DND-41 (cell line): ENCODE data around the gene ZKSCAN5.

Experiments used
- ATAC-seq: fragments of 200-7000 bp; cut with Tn5 transposase; 3 replicates; pipeline ENCODE4 v1.9.1; 2021; ENCODE audit warnings: low read depth; ENCODE audit not compliant: insufficient read depth
- DNase-seq: peaks from one replicate; pipeline ENCODE4 v3.0.0-alpha.2; 2020
- H2AFZ ChIP-seq: 2 replicates; pipeline ENCODE4 v1.6.0; 2012; ENCODE audit warnings: low read depth, low read length
- H3K27ac ChIP-seq: 2 replicates; pipeline ENCODE4 v1.5.1; 2012; ENCODE audit warnings: low read length, inconsistent platforms
- H3K27me3 ChIP-seq: fragments of 200-600 bp; sonication (generic); 2 replicates; pipeline ENCODE4 v1.6.0; 2012; ENCODE audit warnings: low read length, mild to moderate bottlenecking, inconsistent platforms; ENCODE audit not compliant: insufficient read depth, poor library complexity
- H3K36me3 ChIP-seq: 2 replicates; pipeline ENCODE4 v1.5.1; 2012; ENCODE audit warnings: low read length, inconsistent platforms; ENCODE audit not compliant: insufficient read depth
- H3K4me1 ChIP-seq: 2 replicates; pipeline ENCODE4 v1.5.1; 2012; ENCODE audit warnings: mild to moderate bottlenecking, low read length; ENCODE audit not compliant: insufficient read depth
- H3K4me2 ChIP-seq: 2 replicates; pipeline ENCODE4 v1.6.0; 2012; ENCODE audit warnings: mild to moderate bottlenecking, moderate library complexity, low read length, inconsistent platforms; ENCODE audit not compliant: insufficient read depth
- H3K4me3 ChIP-seq, 2 experiments: fragments of 200-600 bp in 1 of 2; shearing (Covaris generic) in 1 of 2; 2 replicates each; pipeline ENCODE4 v1.5.1; 2012 to 2016; ENCODE audit warnings: inconsistent platforms in 2 of 2, low read length in 2 of 2, mild to moderate bottlenecking in 2 of 2, low read depth in 1 of 2, moderate library complexity in 1 of 2
- H3K79me2 ChIP-seq: 2 replicates; pipeline ENCODE4 v1.6.0; 2012; ENCODE audit warnings: low read length, inconsistent platforms; ENCODE audit not compliant: insufficient read depth
- H3K9ac ChIP-seq: 2 replicates; pipeline ENCODE4 v1.6.0; 2012; ENCODE audit warnings: low read depth, mild to moderate bottlenecking, inconsistent platforms, low read length, moderate library complexity
- H3K9me3 ChIP-seq: 2 replicates; pipeline ENCODE4 v1.5.1; 2012; ENCODE audit warnings: low read length, moderate library complexity, mild to moderate bottlenecking, inconsistent platforms; ENCODE audit not compliant: insufficient read depth, severe bottlenecking
- H4K20me1 ChIP-seq: 2 replicates; pipeline ENCODE4 v1.6.0; 2012; ENCODE audit warnings: low read length; ENCODE audit not compliant: insufficient read depth
- EZH2 ChIP-seq: IDR thresholded peaks from 3 replicates; pipeline ENCODE4 v1.6.1; 2012; ENCODE audit warnings: borderline replicate concordance, low read depth, mild to moderate bottlenecking, moderate library complexity, low read length, inconsistent platforms; ENCODE audit not compliant: severe bottlenecking
- TF ChIP-seq, protein P1 (sequence below): IDR thresholded peaks from 2 replicates; pipeline ENCODE4 v1.5.1; 2012; ENCODE audit warnings: borderline replicate concordance, low read length, moderate library complexity, mild to moderate bottlenecking; ENCODE audit not compliant: poor library complexity, severe bottlenecking; ENCODE audit errors: extremely low read depth

The ZKSCAN5 gene

DNA sequence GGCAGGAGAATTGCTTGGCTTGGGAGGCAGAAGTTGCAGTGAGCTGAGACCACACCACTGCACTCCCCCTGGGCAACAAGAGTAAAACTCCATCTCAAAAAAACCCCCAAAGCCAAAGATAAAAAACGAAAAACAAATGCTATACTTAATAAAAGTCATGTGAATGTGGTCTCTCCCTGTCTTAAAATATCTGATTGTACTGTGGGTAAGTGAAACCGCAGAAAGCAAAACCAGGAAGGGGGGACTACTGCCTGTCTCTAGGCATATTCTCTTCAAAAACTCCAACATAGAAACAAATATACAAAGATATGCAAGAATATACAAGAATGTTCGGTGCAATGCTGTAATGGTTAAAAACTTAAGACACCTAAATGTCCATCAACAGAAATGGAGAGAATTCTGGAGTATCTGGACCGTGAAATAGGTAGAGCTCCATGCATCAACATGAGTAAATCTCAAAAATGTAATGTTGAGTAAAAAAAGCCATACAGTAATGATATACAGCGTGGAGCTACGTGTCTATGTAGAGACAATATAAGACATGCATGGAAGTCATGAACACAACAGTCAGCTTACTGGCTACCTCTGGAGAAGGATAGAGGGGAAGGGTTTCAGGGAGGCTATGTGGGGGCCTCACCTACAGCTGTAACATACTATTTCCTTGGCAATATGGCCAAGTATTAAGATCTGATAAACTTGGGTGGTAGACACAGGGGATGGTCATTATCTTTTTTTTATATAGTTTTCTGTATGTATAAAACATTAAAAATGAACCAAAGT, 6.5 kb upstream of the ZKSCAN5 start:
- DNase-seq (no peak), ATAC-seq (peak; percentile 56)
- H3K4me3 ChIP-seq: peak overlapping the region; percentile 91 to 96; a peak in 3 of 4 replicates
- peaks cover 34% of the 10 kb centered on the region for H3K4me1 ChIP-seq
- H3K9me3 ChIP-seq: no peaks in the 10 kb centered on the region
- no peak overlapping the region for H2AFZ ChIP-seq
- H3K79me2 ChIP-seq: peaks cover 83% of the 10 kb centered on the region
- TF ChIP-seq, protein P1, sequence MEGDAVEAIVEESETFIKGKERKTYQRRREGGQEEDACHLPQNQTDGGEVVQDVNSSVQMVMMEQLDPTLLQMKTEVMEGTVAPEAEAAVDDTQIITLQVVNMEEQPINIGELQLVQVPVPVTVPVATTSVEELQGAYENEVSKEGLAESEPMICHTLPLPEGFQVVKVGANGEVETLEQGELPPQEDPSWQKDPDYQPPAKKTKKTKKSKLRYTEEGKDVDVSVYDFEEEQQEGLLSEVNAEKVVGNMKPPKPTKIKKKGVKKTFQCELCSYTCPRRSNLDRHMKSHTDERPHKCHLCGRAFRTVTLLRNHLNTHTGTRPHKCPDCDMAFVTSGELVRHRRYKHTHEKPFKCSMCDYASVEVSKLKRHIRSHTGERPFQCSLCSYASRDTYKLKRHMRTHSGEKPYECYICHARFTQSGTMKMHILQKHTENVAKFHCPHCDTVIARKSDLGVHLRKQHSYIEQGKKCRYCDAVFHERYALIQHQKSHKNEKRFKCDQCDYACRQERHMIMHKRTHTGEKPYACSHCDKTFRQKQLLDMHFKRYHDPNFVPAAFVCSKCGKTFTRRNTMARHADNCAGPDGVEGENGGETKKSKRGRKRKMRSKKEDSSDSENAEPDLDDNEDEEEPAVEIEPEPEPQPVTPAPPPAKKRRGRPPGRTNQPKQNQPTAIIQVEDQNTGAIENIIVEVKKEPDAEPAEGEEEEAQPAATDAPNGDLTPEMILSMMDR: no peak
- no peak for TF ChIP-seq EZH2
- peaks cover 55% of the 10 kb centered on the region for H3K36me3 ChIP-seq
- peak overlapping the region; percentile 90 for H3K4me2 ChIP-seq
- peak overlapping the region; percentile 79 for H3K9ac ChIP-seq
- H3K27me3 ChIP-seq: no peaks in the 10 kb centered on the region
- peak overlapping the region; percentile 52 for H3K27ac ChIP-seq
- peaks cover 37% of the 10 kb centered on the region for H4K20me1 ChIP-seq

DNA sequence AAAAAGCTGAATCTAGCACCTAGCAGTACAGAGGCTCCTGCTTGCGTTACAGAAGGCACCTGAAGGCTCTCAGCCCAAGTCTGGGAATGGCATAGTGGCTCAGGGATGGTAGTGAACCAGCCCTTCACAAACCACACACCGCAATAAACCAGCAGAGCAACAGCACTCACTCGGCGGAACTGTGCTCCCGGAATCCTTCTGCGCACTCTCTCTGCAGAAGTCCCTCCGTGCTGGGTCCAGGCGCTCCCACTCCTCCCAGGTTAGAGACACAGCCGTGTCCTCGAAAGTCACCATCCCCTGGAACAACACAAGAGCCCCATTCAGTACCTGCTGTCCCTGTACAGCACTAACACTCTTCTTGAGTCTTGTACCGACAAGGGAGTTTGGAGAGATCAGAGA, 5.9 kb upstream of the ZKSCAN5 start:
- Histone ChIP-seq H3K4me2 (peak overlapping the region; percentile 90), H3K4me1 (peaks cover 34% of the 10 kb centered on the region), H3K27me3 (no peaks in the 10 kb centered on the region), H3K4me3 (peak overlapping the region; percentile 91 to 96; a peak in 3 of 4 replicates), H4K20me1 (peaks cover 35% of the 10 kb centered on the region), H2AFZ (no peak overlapping the region), H3K27ac (peak overlapping the region; percentile 28), H3K79me2 (peaks cover 79% of the 10 kb centered on the region), H3K9me3 (no peaks in the 10 kb centered on the region), H3K9ac (peak overlapping the region; percentile 79), H3K36me3 (peaks cover 49% of the 10 kb centered on the region)
- ATAC-seq (peak; percentile 38), DNase-seq (peak; percentile 38)
- no peak for TF ChIP-seq EZH2
- TF ChIP-seq, protein P1: no peak

DNA sequence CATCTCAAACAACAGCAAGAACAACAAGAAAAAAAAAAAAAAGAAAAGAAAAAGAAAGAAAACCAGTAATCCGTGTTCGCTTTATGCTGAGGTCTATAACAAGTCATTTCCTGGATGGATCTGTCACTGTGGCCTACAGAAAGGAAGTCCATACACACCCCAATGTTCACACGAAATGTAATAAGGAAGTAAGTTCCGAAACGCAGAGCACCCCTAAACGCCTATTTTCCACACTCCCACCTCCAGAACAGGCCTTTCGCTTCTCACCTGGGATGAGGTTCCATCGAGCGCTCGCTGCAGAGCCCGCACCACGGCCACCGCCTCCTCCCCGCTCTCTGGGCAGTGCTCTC, 5.1 kb upstream of the ZKSCAN5 start:
- Histone ChIP-seq H4K20me1 (peaks cover 30% of the 10 kb centered on the region), H3K36me3 (peaks cover 41% of the 10 kb centered on the region), H3K27me3 (no peaks in the 10 kb centered on the region), H3K4me2 (peak overlapping the region; percentile 90), H3K9me3 (no peaks in the 10 kb centered on the region), H3K4me3 (peak overlapping the region; percentile 91 to 96), H3K27ac (peak overlapping the region; percentile 91), H3K4me1 (peaks cover 41% of the 10 kb centered on the region), H3K9ac (peak overlapping the region; percentile 79), H3K79me2 (peaks cover 72% of the 10 kb centered on the region), H2AFZ (peak overlapping the region; percentile 91)
- TF ChIP-seq, protein P1: no peak
- no peak for TF ChIP-seq EZH2
- DNase-seq (no peak), ATAC-seq (no peak)
